Measurements from ENCODE around the gene REXO5. TPM values are rescaled to one million over a fixed set of nuclear protein-coding genes. Genes with fewer than 3 reads are reported as not detected.

The REXO5 gene
- total and polyA plus RNA-seq, 8 donors: 2.9 to 16.3 (median 11.9) TPM

DNA sequence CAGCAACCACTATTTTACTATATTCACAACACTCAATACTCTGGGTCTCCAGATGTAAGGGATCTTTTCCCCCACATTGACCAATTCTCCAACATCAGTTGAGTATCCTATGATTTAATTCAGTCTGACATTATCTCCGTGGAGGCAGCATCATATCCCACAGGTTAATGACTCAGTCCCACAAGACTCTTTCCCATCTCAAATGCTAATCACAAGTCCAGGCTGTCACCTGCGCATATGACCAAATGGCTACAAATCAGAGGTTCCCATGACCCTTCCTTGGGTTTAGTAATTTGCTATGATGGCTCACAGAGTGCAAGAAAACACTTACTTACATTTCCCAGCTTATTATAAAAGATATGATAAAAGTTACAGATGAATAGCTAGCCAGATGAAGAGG is 23.9 kb upstream of the REXO5 start:
- intact Hi-C loops (cut with DNase I): no loop called here
- Histone ChIP-seq H3K9me3 (no peaks in the 10 kb centered on the region), H3K4me1 (no peaks in the 10 kb centered on the region), H3K36me3 (peaks cover 0 to 30% of the 10 kb centered on the region in 2 donors), H3K27me3 (no peaks in the 10 kb centered on the region), H3K27ac (no peak overlapping the region), H3K4me3 (no peak overlapping the region)
- ATAC-seq (no peak), DNase-seq (no peak)
- TF ChIP-seq, protein P1, sequence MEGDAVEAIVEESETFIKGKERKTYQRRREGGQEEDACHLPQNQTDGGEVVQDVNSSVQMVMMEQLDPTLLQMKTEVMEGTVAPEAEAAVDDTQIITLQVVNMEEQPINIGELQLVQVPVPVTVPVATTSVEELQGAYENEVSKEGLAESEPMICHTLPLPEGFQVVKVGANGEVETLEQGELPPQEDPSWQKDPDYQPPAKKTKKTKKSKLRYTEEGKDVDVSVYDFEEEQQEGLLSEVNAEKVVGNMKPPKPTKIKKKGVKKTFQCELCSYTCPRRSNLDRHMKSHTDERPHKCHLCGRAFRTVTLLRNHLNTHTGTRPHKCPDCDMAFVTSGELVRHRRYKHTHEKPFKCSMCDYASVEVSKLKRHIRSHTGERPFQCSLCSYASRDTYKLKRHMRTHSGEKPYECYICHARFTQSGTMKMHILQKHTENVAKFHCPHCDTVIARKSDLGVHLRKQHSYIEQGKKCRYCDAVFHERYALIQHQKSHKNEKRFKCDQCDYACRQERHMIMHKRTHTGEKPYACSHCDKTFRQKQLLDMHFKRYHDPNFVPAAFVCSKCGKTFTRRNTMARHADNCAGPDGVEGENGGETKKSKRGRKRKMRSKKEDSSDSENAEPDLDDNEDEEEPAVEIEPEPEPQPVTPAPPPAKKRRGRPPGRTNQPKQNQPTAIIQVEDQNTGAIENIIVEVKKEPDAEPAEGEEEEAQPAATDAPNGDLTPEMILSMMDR (IDR thresholded peaks at IDR 0.05): no peak

DNA sequence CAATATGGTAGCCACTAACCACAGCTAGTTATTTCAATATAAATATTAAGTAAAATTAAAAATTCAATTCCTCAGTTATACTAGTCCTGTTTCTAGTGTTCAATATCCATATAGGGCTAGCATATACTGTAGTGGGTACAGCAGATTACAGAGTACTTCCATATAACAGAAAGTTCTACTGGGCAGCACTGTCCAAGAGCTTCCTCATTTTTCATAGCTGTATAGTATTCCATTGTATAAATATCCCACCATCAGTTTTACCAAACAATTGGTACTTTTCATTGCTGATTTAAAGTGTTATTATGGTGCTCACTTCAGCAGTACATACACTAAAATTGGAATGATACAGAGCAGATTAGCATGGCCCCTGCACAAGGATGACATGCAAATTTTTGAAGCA is 22.1 kb upstream of the REXO5 start:
- Histone ChIP-seq H3K4me3 (no peak overlapping the region), H3K36me3 (peaks cover 0 to 16% of the 10 kb centered on the region in 2 donors), H3K9me3 (no peaks in the 10 kb centered on the region), H3K27ac (no peak overlapping the region), H3K27me3 (no peaks in the 10 kb centered on the region), H3K4me1 (no peaks in the 10 kb centered on the region)
- ATAC-seq (no peak), DNase-seq (no peak)
- intact Hi-C loops (cut with DNase I): no loop called here
- TF ChIP-seq, protein P1 (IDR thresholded peaks at IDR 0.05): no peak

GRCh38 chr16:20789130-20789529 is 17.2 kb upstream of the REXO5 start:
- no peak for DNase-seq
- intact Hi-C loops (cut with DNase I): no loop called here
- H3K36me3 ChIP-seq: no peaks in the 10 kb centered on the region
- no peaks in the 10 kb centered on the region for H3K9me3 ChIP-seq
- H3K27me3 ChIP-seq: no peaks in the 10 kb centered on the region
- H3K27ac ChIP-seq: no peak overlapping the region
- no peaks in the 10 kb centered on the region for H3K4me1 ChIP-seq
- TF ChIP-seq, protein P1 (IDR thresholded peaks at IDR 0.05): no peak
- no peak overlapping the region for H3K4me3 ChIP-seq
- no peak for ATAC-seq

DNA sequence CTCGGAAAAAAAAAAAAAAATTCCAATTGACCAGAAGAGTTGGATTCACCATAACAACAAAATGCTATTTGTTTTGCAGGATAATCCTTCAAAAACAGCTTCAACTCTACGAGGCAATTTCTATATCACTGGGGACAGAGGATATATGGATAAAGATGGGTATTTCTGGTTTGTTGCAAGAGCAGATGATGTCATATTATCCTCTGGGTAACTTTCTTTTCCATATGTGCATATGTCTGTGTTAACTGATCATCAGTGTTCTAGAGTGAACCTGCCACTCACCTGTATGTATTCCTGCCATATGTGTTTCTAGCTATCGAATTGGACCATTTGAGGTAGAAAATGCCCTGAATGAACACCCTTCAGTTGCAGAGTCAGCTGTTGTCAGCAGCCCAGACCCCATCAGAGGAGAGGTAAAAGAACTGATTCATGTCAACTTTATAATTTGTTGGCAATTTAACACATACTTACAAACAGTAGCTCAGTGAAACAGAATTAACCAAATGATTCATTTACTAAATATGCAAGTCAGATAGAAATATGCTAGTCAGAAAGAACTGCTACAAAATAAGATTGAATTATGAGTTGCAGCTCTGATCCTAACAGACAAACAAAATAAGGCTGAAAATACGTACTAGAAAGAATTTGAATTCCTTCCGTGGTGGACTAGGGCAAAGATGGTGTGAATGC is 14.3 kb upstream of the REXO5 start:
- no peaks in the 10 kb centered on the region for H3K4me1 ChIP-seq
- no peak overlapping the region for H3K4me3 ChIP-seq
- no peak for DNase-seq
- TF ChIP-seq, protein P1 (IDR thresholded peaks at IDR 0.05): no peak
- H3K36me3 ChIP-seq: peaks cover 0 to 5% of the 10 kb centered on the region in 2 donors
- intact Hi-C loops (cut with DNase I): no loop called here
- no peak for ATAC-seq
- H3K27ac ChIP-seq: no peak overlapping the region
- H3K27me3 ChIP-seq: no peaks in the 10 kb centered on the region
- no peaks in the 10 kb centered on the region for H3K9me3 ChIP-seq

DNA sequence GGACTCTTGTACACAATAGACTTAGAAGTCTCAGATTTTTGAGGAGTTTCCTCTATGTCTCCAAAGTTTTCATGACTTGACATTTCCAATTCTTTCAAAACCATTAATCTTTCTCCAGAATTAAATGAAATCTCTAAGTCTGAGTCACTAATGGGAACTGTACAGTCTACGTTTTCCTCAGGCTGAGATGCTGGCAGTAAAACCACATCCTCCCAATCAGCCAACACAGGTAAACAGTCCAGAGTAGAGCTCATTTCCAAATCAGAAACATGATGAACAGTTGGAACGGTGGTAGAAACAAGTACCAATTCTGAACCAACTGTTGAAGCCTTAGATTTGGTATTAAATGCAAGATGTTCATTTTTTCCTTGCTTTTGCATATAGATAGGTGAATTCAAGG is 8.0 kb upstream of the REXO5 start:
- Histone ChIP-seq H3K36me3 (peaks cover 0 to 28% of the 10 kb centered on the region in 2 donors), H3K27me3 (no peaks in the 10 kb centered on the region), H3K9me3 (no peaks in the 10 kb centered on the region), H3K4me3 (no peak overlapping the region), H3K27ac (no peak overlapping the region), H3K4me1 (no peaks in the 10 kb centered on the region)
- intact Hi-C loops (cut with DNase I): no loop called here
- DNase-seq (no peak), ATAC-seq (no peak)
- TF ChIP-seq, protein P1 (IDR thresholded peaks at IDR 0.05): no peak

Data from left lung (tissue), 10 donors.